Neuronal stem cell (in vitro differentiated cells): ENCODE measurements around the gene SMTN. TPM values are rescaled to one million over a fixed set of nuclear protein-coding genes. Genes with fewer than 3 reads are reported as not detected.

ENCODE experiments used
- DNase-seq: peaks from one replicate; pipeline ENCODE4 v3.0.0-alpha.2; 2013; ENCODE audit warnings: low spot score
- H2AFZ ChIP-seq: one replicate; pipeline ENCODE4 v1.6.1; 2013; ENCODE audit warnings: mild to moderate bottlenecking, low read length, inconsistent platforms
- H2AK5ac ChIP-seq: 2 replicates; pipeline ENCODE4 v1.6.1; 2013; ENCODE audit warnings: low read depth, mild to moderate bottlenecking, inconsistent platforms, low read length, moderate library complexity, mixed read lengths
- H2BK120ac ChIP-seq: 2 replicates; pipeline ENCODE4 v1.6.1; 2013; ENCODE audit warnings: low read depth, mild to moderate bottlenecking, inconsistent platforms, low read length, moderate library complexity, mixed read lengths
- H2BK12ac ChIP-seq: one replicate; pipeline ENCODE4 v1.6.1; 2013; ENCODE audit warnings: low read length, inconsistent platforms
- H2BK15ac ChIP-seq: 2 replicates; pipeline ENCODE4 v1.6.1; 2013; ENCODE audit warnings: mild to moderate bottlenecking, low read length, inconsistent platforms, mixed read lengths
- H2BK5ac ChIP-seq: one replicate; pipeline ENCODE4 v1.6.1; 2013; ENCODE audit warnings: inconsistent platforms, mild to moderate bottlenecking, low read length, moderate library complexity
- H3K14ac ChIP-seq: one replicate; pipeline ENCODE4 v1.6.1; 2013; ENCODE audit warnings: low read length, inconsistent platforms
- H3K18ac ChIP-seq: 2 replicates; pipeline ENCODE4 v1.6.1; 2013; ENCODE audit warnings: low read length, inconsistent platforms
- H3K23ac ChIP-seq: 2 replicates; pipeline ENCODE4 v1.6.1; 2013; ENCODE audit warnings: low read depth, mild to moderate bottlenecking, mixed read lengths, low read length, inconsistent platforms; ENCODE audit not compliant: poor library complexity
- H3K27ac ChIP-seq: replicated peaks from 3 replicates; pipeline ENCODE4 v1.5.1; 2013; ENCODE audit warnings: low read length, inconsistent platforms
- H3K27me3 ChIP-seq, 3 experiments: 2 replicates each; pipeline ENCODE4 v1.6.1; 2013; ENCODE audit warnings: low read length in 3 of 3, mild to moderate bottlenecking in 2 of 3, inconsistent platforms in 1 of 3, low read depth in 1 of 3, mixed read lengths in 1 of 3, moderate library complexity in 1 of 3; ENCODE audit not compliant: control insufficient read depth in 3 of 3, insufficient read depth in 3 of 3
- H3K36me3 ChIP-seq, 2 donors: replicated peaks in 1 of 2; 2 replicates each; pipeline ENCODE4 v1.6.1; 2013; ENCODE audit warnings: low read length in 2 of 2; ENCODE audit not compliant: control insufficient read depth in 2 of 2, insufficient read depth in 2 of 2
- H3K4ac ChIP-seq: 2 replicates; pipeline ENCODE4 v1.6.1; 2013; ENCODE audit warnings: inconsistent platforms, mild to moderate bottlenecking, low read length, moderate library complexity
- H3K4me1 ChIP-seq, 2 donors: 1 replicate in 1 of 2; 2 replicates in 1 of 2; pipeline ENCODE4 v1.6.1; 2013; ENCODE audit warnings: low read length in 2 of 2, low read depth in 1 of 2; ENCODE audit not compliant: control insufficient read depth in 2 of 2, insufficient read depth in 1 of 2
- H3K4me2 ChIP-seq: one replicate; pipeline ENCODE4 v1.6.1; 2013; ENCODE audit warnings: mild to moderate bottlenecking, low read length, inconsistent platforms; ENCODE audit not compliant: insufficient read depth, poor library complexity, severe bottlenecking
- H3K4me3 ChIP-seq, 2 donors: 2 replicates each; pipeline ENCODE4 v1.5.1; 2013; ENCODE audit warnings: low read length in 2 of 2, mild to moderate bottlenecking in 2 of 2, inconsistent platforms in 1 of 2, moderate library complexity in 1 of 2
- H3K79me1 ChIP-seq: one replicate; pipeline ENCODE4 v1.6.1; 2013; ENCODE audit warnings: low read depth, mild to moderate bottlenecking, inconsistent platforms, low read length, moderate library complexity
- H3K9ac ChIP-seq: one replicate; pipeline ENCODE4 v1.6.1; 2013; ENCODE audit warnings: mild to moderate bottlenecking, low read depth, low read length, inconsistent platforms; ENCODE audit not compliant: poor library complexity
- H3K9me3 ChIP-seq, 2 donors: replicated peaks in 1 of 2; 2 replicates each; pipeline versions ENCODE3 to v1.6.1; 2013; ENCODE audit warnings: low read length in 2 of 2, mild to moderate bottlenecking in 2 of 2, inconsistent platforms in 1 of 2, low read depth in 1 of 2, mixed read lengths in 1 of 2, moderate library complexity in 1 of 2; ENCODE audit not compliant: control insufficient read depth in 2 of 2, insufficient read depth in 1 of 2
- H4K8ac ChIP-seq: one replicate; pipeline ENCODE4 v1.6.1; 2013; ENCODE audit warnings: low read depth, mild to moderate bottlenecking, inconsistent platforms, low read length, moderate library complexity
- H4K91ac ChIP-seq: one replicate; pipeline ENCODE4 v1.6.1; 2013; ENCODE audit warnings: low read length, low read depth, mild to moderate bottlenecking, inconsistent platforms; ENCODE audit not compliant: poor library complexity
- WGBS, 2 donors: extraction: QIAGEN DNeasy Blood & Tissue Kit; methylation state at CpG; one replicate each; pipeline ENCODE4 v1.1.7; 2013; ENCODE audit warnings: missing lambda C conversion rate in 2 of 2, mixed read lengths in 1 of 2; ENCODE audit not compliant: insufficient read length in 2 of 2, insufficient replicate concordance in 1 of 2; ENCODE audit errors: extremely low coverage in 2 of 2; 5-methylcytosine and 5-hydroxymethylcytosine counted together
- polyA plus RNA-seq, 2 experiments: library from polyadenylated mRNA; stranded (reverse); fragments of 200-250 nt; gene quantifications; one replicate each; pipeline ENCODE4 v1.2.3, GENCODE V29; 2013

SMTN gene
- polyA plus RNA-seq (2013, experiment 1 of 2) = 25.4 TPM
- 25.4 TPM for polyA plus RNA-seq (2013, experiment 2 of 2)

- Histone ChIP-seq H3K18ac (peak within 1 kb of the TSS; percentile 94), H3K4me3 (peak within 1 kb of the TSS; percentile 69 to 84), H3K79me1 (peaks cover 3% of the 10 kb centered on the region), H3K23ac (peak within 1 kb of the TSS; percentile 94), H3K27me3 (no peaks in the 10 kb centered on the region), H3K4me1 (peaks cover 8 to 29% of the 10 kb centered on the region in 2 donors), H2BK120ac (no peak within 1 kb of the TSS), H3K9me3 (no peaks in the 10 kb centered on the region), H2BK5ac (peak within 1 kb of the TSS; percentile 92), H3K14ac (no peak within 1 kb of the TSS), H4K8ac (no peak within 1 kb of the TSS), H3K4ac (no peak within 1 kb of the TSS), H3K9ac (peak within 1 kb of the TSS; percentile 84), H2BK15ac (no peak within 1 kb of the TSS), H2AK5ac (peak within 1 kb of the TSS; percentile 27), H3K4me2 (peak within 1 kb of the TSS; percentile 94), H2BK12ac (no peak within 1 kb of the TSS), H3K36me3 (peaks cover 0 to 4% of the 10 kb centered on the region in 2 donors), H3K27ac (peak within 1 kb of the TSS; percentile 75), H4K91ac (no peak within 1 kb of the TSS), H2AFZ (peak within 1 kb of the TSS; percentile 93)
- no CpG with 5 or more reads among the region's 63 CpGs for WGBS, 2 donors
- peak; percentile 93 for DNase-seq
These were observed at the start of gene SMTN for GRCh38 chr22:31080848-31081649. Gene SMTN, plus strand, starts transcription at chr22:31081318. Its CDS starts 1,941 bp downstream, at chr22:31083259.

- H3K79me1 ChIP-seq = no peaks in the 10 kb centered on the region
- H3K23ac ChIP-seq = no peak overlapping the region
- no peak overlapping the region for H4K8ac ChIP-seq
- H3K27me3 ChIP-seq = peaks cover 0 to 6% (median 0%) of the 10 kb centered on the region in 3 experiments
- H3K9ac ChIP-seq = no peak overlapping the region
- H3K18ac ChIP-seq = no peak overlapping the region
- peaks cover 0 to 3% of the 10 kb centered on the region in 2 donors for H3K4me1 ChIP-seq
- no peaks in the 10 kb centered on the region for H3K9me3 ChIP-seq
- no peak overlapping the region for H2AFZ ChIP-seq
- no peak overlapping the region for H2AK5ac ChIP-seq
- no peak overlapping the region for H3K27ac ChIP-seq
- DNase-seq = no peak
- H2BK15ac ChIP-seq = no peak overlapping the region
- no peak overlapping the region for H2BK5ac ChIP-seq
- H4K91ac ChIP-seq = no peak overlapping the region
- WGBS, 2 donors = no CpG with 5 or more reads among the region's 20 CpGs
- H2BK120ac ChIP-seq = no peak overlapping the region
- H3K14ac ChIP-seq = no peak overlapping the region
- no peaks in the 10 kb centered on the region for H3K36me3 ChIP-seq
- H3K4me2 ChIP-seq = no peak overlapping the region
- no peak overlapping the region for H3K4ac ChIP-seq
- H3K4me3 ChIP-seq = no peak overlapping the region
- H2BK12ac ChIP-seq = no peak overlapping the region
These were observed 44.2 kb upstream of the SMTN start for GRCh38 chr22:31036671-31037550.

GRCh38 chr22:31038686-31039085 is 42.4 kb upstream of the SMTN start:
- no peak overlapping the region for H3K4me2 ChIP-seq
- H3K79me1 ChIP-seq = no peaks in the 10 kb centered on the region
- H3K14ac ChIP-seq = no peak overlapping the region
- no peak overlapping the region for H2BK5ac ChIP-seq
- H4K91ac ChIP-seq = no peak overlapping the region
- H2AFZ ChIP-seq = no peak overlapping the region
- no peak overlapping the region for H2BK120ac ChIP-seq
- no peak for DNase-seq
- no peak overlapping the region for H3K9ac ChIP-seq
- no peak overlapping the region for H3K23ac ChIP-seq
- no peaks in the 10 kb centered on the region for H3K36me3 ChIP-seq
- no peak overlapping the region for H2AK5ac ChIP-seq
- H4K8ac ChIP-seq = no peak overlapping the region
- H3K4me3 ChIP-seq = no peak overlapping the region
- H3K18ac ChIP-seq = no peak overlapping the region
- H2BK15ac ChIP-seq = no peak overlapping the region
- H2BK12ac ChIP-seq = no peak overlapping the region
- no CpG with 5 or more reads among the region's 1 CpG for WGBS, 2 donors
- no peaks in the 10 kb centered on the region for H3K9me3 ChIP-seq
- peaks cover 0 to 3% of the 10 kb centered on the region in 2 donors for H3K4me1 ChIP-seq
- H3K27ac ChIP-seq = no peak overlapping the region
- H3K27me3 ChIP-seq = peaks cover 0 to 4% (median 0%) of the 10 kb centered on the region in 3 experiments
- H3K4ac ChIP-seq = no peak overlapping the region

- no peak overlapping the region for H3K14ac ChIP-seq
- H3K4me3 ChIP-seq = no peak overlapping the region
- H2BK5ac ChIP-seq = no peak overlapping the region
- H3K23ac ChIP-seq = no peak overlapping the region
- H4K8ac ChIP-seq = no peak overlapping the region
- H3K4me1 ChIP-seq = peaks cover 1 to 3% of the 10 kb centered on the region in 2 donors
- no peaks in the 10 kb centered on the region for H3K9me3 ChIP-seq
- H4K91ac ChIP-seq = no peak overlapping the region
- H3K4ac ChIP-seq = no peak overlapping the region
- H3K9ac ChIP-seq = no peak overlapping the region
- H2AK5ac ChIP-seq = no peak overlapping the region
- no peak for DNase-seq
- H3K27me3 ChIP-seq = peaks cover 0 to 4% (median 0%) of the 10 kb centered on the region in 3 experiments
- no peak overlapping the region for H3K18ac ChIP-seq
- no CpG with 5 or more reads among the region's 9 CpGs for WGBS, 2 donors
- no peaks in the 10 kb centered on the region for H3K36me3 ChIP-seq
- no peak overlapping the region for H2BK15ac ChIP-seq
- H3K4me2 ChIP-seq = no peak overlapping the region
- no peak overlapping the region for H2BK12ac ChIP-seq
- H3K27ac ChIP-seq = no peak overlapping the region
- no peak overlapping the region for H2BK120ac ChIP-seq
- H3K79me1 ChIP-seq = no peaks in the 10 kb centered on the region
- H2AFZ ChIP-seq = peak overlapping the region; percentile 66
These were observed 41.7 kb upstream of the SMTN start for GRCh38 chr22:31039393-31039792.
